ENCODE results near the gene OR2W1. TPM values are rescaled to one million over a fixed set of nuclear protein-coding genes. Genes with fewer than 3 reads are reported as not detected.

Gene OR2W1
- total RNA-seq: not detected
- not detected for polyA plus RNA-seq
- not detected for total RNA-seq

GRCh38 chr6:29045075-29045474 lies at the start of gene OR2W1:
TSS of gene OR2W1 (minus strand) at chr6:29045175. CDS start at chr6:29045175, 0 bp downstream.
- H3K27me3 Mint-ChIP-seq: peaks cover 46 to 74% (median 62%) of the 10 kb centered on the region in 5 donors
- no peaks in the 10 kb centered on the region for H3K4me1 ChIP-seq (ENCODE audit: control insufficient read depth in 2 of 2, insufficient read depth in 2 of 2, low read length in 2 of 2)
- no peak for DNase-seq
- ChIA-PET CTCF (no interaction called here), POLR2A (no interaction called here)
- no peaks in the 10 kb centered on the region for H3K36me3 ChIP-seq (ENCODE audit: control insufficient read depth in 2 of 3, insufficient read depth in 3 of 3, low read length in 3 of 3)
- no peak within 1 kb of the TSS for H3K4me3 ChIP-seq (ENCODE audit: low read length)
- H3K27ac ChIP-seq (ENCODE audit: low read depth, low read length): no peak within 1 kb of the TSS
- no peaks in the 10 kb centered on the region for H3K9me3 ChIP-seq (ENCODE audit: control insufficient read depth in 2 of 3, low read length in 3 of 3)
- no peak within 1 kb of the TSS for H3K4me3 Mint-ChIP-seq
- intact Hi-C loops (cut with micrococcal nuclease): no loop called here
- H3K27ac Mint-ChIP-seq: no peak within 1 kb of the TSS
- peaks cover 3 to 4% of the 10 kb centered on the region in 2 donors for H3K27me3 ChIP-seq (ENCODE audit: control insufficient read depth in 2 of 2, insufficient read depth in 2 of 2, low read length in 2 of 2)
- no peak for ATAC-seq
- H3K4me1 Mint-ChIP-seq: no peaks in the 10 kb centered on the region
- H3K9me3 Mint-ChIP-seq: peaks cover 0 to 17% (median 4%) of the 10 kb centered on the region in 11 donors
- H3K36me3 Mint-ChIP-seq: no peaks in the 10 kb centered on the region

DNA sequence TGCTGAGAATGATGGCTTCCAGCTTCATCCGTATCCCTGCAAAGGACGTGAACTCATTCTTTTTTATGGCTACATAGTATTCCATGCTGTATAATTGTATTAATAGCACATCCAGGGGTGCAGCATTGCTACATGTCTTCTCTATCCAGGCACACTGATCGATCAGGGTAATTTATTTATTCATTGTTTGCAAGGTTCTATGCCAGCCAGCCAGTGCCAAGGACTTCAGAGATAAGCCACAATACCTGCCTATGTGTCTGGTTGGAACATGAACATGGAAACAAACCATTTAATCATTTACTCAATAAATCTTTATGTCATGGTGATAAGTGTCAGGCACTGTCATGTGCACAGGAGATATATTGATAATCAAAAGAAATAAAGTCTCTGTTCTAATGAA lies 48.0 kb upstream of the OR2W1 start:
- Histone ChIP-seq H3K27me3 (ENCODE audit: control insufficient read depth in 2 of 2, insufficient read depth in 2 of 2, low read length in 2 of 2) (no peaks in the 10 kb centered on the region), H3K4me1 (ENCODE audit: control insufficient read depth in 2 of 2, insufficient read depth in 2 of 2, low read length in 2 of 2) (no peaks in the 10 kb centered on the region), H3K4me3 (ENCODE audit: low read length) (no peak overlapping the region), H3K9me3 (ENCODE audit: control insufficient read depth in 2 of 3, low read length in 3 of 3) (no peaks in the 10 kb centered on the region), H3K27ac (ENCODE audit: low read depth, low read length) (no peak overlapping the region), H3K36me3 (ENCODE audit: control insufficient read depth in 2 of 3, insufficient read depth in 3 of 3, low read length in 3 of 3) (no peaks in the 10 kb centered on the region)
- no peak overlapping the region for H3K27ac Mint-ChIP-seq
- intact Hi-C loops (cut with micrococcal nuclease): no loop called here
- H3K9me3 Mint-ChIP-seq: peaks cover 0 to 3% (median 0%) of the 10 kb centered on the region in 11 donors
- peaks cover 17 to 55% (median 34%) of the 10 kb centered on the region in 5 donors for H3K27me3 Mint-ChIP-seq
- ChIA-PET CTCF (no interaction called here), POLR2A (no interaction called here)
- H3K4me1 Mint-ChIP-seq: no peaks in the 10 kb centered on the region
- ATAC-seq (no peak), DNase-seq (no peak)
- no peaks in the 10 kb centered on the region for H3K36me3 Mint-ChIP-seq
- no peak overlapping the region for H3K4me3 Mint-ChIP-seq

GRCh38 chr6:29087213-29087612 lies 42.2 kb upstream of the OR2W1 start, which contains the start of gene OR2B3:
TSS of gene OR2B3 (minus strand) at chr6:29087313. CDS start at chr6:29087248, 65 bp downstream.
- Mint-ChIP-seq H3K4me3 (no peak within 1 kb of the TSS), H3K4me1 (peaks cover 0 to 2% (median 0%) of the 10 kb centered on the region in 7 donors), H3K27me3 (peaks cover 7 to 45% (median 43%) of the 10 kb centered on the region in 5 donors), H3K27ac (no peak within 1 kb of the TSS), H3K36me3 (peaks cover 0 to 4% (median 0%) of the 10 kb centered on the region in 5 donors), H3K9me3 (peaks cover 0 to 4% (median 0%) of the 10 kb centered on the region in 11 donors)
- intact Hi-C loops (cut with micrococcal nuclease): no loop called here
- DNase-seq (no peak), ATAC-seq (no peak)
- Histone ChIP-seq H3K4me1 (ENCODE audit: control insufficient read depth in 2 of 2, insufficient read depth in 2 of 2, low read length in 2 of 2) (no peaks in the 10 kb centered on the region), H3K36me3 (ENCODE audit: control insufficient read depth in 2 of 3, insufficient read depth in 3 of 3, low read length in 3 of 3) (no peaks in the 10 kb centered on the region), H3K27me3 (ENCODE audit: control insufficient read depth in 2 of 2, insufficient read depth in 2 of 2, low read length in 2 of 2) (no peaks in the 10 kb centered on the region), H3K9me3 (ENCODE audit: control insufficient read depth in 2 of 3, low read length in 3 of 3) (no peaks in the 10 kb centered on the region), H3K4me3 (ENCODE audit: low read length) (no peak within 1 kb of the TSS), H3K27ac (ENCODE audit: low read depth, low read length) (no peak within 1 kb of the TSS)
- ChIA-PET POLR2A (no interaction called here), CTCF (no interaction called here)

DNA sequence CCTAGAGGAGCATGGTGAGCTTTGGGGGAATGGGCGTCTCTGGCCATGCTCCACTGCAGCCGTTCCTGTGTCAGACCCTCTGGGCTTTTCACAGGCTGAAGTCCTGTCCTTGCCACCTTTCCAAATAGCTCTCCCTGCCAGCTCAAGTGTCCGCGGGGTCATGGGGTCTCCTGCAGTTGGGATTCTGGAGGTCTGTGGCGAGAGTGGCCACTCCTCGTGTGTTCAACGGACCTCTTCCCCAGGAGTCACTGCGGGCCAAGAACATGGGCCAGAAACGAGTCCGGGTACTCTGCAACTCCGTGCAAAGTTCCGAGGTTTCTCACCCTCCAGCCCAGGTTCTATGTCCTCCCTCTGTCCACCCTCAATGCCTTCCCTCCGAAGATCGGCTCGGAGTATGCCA lies 37.5 kb upstream of the OR2W1 start:
- Histone ChIP-seq H3K4me3 (ENCODE audit: low read length) (no peak overlapping the region), H3K36me3 (ENCODE audit: control insufficient read depth in 2 of 3, insufficient read depth in 3 of 3, low read length in 3 of 3) (no peaks in the 10 kb centered on the region), H3K4me1 (ENCODE audit: control insufficient read depth in 2 of 2, insufficient read depth in 2 of 2, low read length in 2 of 2) (no peaks in the 10 kb centered on the region), H3K27ac (ENCODE audit: low read depth, low read length) (no peak overlapping the region), H3K27me3 (ENCODE audit: control insufficient read depth in 2 of 2, insufficient read depth in 2 of 2, low read length in 2 of 2) (no peaks in the 10 kb centered on the region), H3K9me3 (ENCODE audit: control insufficient read depth in 2 of 3, low read length in 3 of 3) (no peaks in the 10 kb centered on the region)
- no peak for ATAC-seq
- Mint-ChIP-seq H3K4me3 (no peak overlapping the region), H3K4me1 (peaks cover 0 to 6% (median 4%) of the 10 kb centered on the region in 7 donors), H3K9me3 (peaks cover 0 to 4% (median 0%) of the 10 kb centered on the region in 11 donors), H3K27me3 (peaks cover 7 to 21% (median 20%) of the 10 kb centered on the region in 5 donors), H3K27ac (no peak overlapping the region), H3K36me3 (peaks cover 0 to 4% (median 0%) of the 10 kb centered on the region in 5 donors)
- DNase-seq: no peak
- intact Hi-C loops (cut with micrococcal nuclease): no loop called here
- POLR2A ChIA-PET: no interaction called here
- CTCF ChIA-PET: no interaction called here

DNA sequence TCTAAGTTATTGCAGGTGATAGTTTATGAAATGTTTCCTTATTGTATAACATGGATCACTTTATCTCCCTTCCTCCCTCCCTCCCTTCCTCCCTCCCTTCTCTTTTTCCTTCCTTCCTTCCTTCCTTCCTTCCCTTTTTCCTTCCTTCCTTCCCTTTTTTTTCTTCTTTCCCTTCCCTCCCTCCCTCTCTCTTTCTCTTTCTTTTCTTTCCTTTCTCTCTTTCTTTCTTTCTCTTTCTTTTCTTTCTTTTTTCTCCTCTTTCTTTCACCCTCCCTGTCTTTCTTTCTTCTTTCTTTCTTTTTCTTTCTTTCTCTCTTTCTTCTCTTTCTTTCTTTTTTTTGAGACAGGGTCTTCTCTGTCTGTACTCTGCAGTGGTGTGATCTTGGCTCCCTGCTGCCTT lies 36.3 kb upstream of the OR2W1 start:
- Mint-ChIP-seq H3K27ac (no peak overlapping the region), H3K4me1 (peaks cover 0 to 6% (median 4%) of the 10 kb centered on the region in 7 donors), H3K4me3 (no peak overlapping the region), H3K36me3 (peaks cover 0 to 4% (median 0%) of the 10 kb centered on the region in 5 donors), H3K27me3 (peaks cover under 1 to 16% (median 13%) of the 10 kb centered on the region in 5 donors), H3K9me3 (peaks cover 0 to 2% (median 0%) of the 10 kb centered on the region in 11 donors)
- Histone ChIP-seq H3K27ac (ENCODE audit: low read depth, low read length) (no peak overlapping the region), H3K4me1 (ENCODE audit: control insufficient read depth in 2 of 2, insufficient read depth in 2 of 2, low read length in 2 of 2) (no peaks in the 10 kb centered on the region), H3K27me3 (ENCODE audit: control insufficient read depth in 2 of 2, insufficient read depth in 2 of 2, low read length in 2 of 2) (no peaks in the 10 kb centered on the region), H3K36me3 (ENCODE audit: control insufficient read depth in 2 of 3, insufficient read depth in 3 of 3, low read length in 3 of 3) (no peaks in the 10 kb centered on the region), H3K9me3 (ENCODE audit: control insufficient read depth in 2 of 3, low read length in 3 of 3) (no peaks in the 10 kb centered on the region), H3K4me3 (ENCODE audit: low read length) (no peak overlapping the region)
- ATAC-seq (no peak), DNase-seq (no peak)
- CTCF ChIA-PET: interaction anchor here (0.6 kb wide), 1 partner anchor 552 kb away, joined by 3 read pairs; no protein-coding TSS in a partner anchor
- intact Hi-C loops (cut with micrococcal nuclease): no loop called here
- POLR2A ChIA-PET: no interaction called here

DNA sequence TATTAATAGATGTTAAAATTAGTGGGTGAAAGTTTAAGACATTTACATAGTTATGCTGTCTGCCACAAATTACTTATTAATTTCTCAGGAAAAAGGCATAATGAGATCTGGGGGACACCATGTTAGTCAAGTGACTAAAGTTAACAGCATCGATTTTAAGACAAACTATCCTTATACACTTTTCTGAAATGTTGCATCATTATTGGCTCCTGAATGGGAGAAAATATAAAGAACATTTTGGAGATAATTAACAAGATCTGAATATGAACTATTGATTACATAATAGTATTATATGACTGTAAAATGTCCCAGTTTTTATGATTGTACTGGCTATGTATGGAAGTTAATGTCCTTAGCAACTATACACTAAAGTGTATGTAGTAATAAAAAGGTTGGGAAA lies 34.2 kb upstream of the OR2W1 start:
- POLR2A ChIA-PET: no interaction called here
- ATAC-seq: no peak
- CTCF ChIA-PET: no interaction called here
- intact Hi-C loops (cut with micrococcal nuclease): no loop called here
- H3K4me3 Mint-ChIP-seq: no peak overlapping the region
- Histone ChIP-seq H3K4me3 (ENCODE audit: low read length) (no peak overlapping the region), H3K4me1 (ENCODE audit: control insufficient read depth in 2 of 2, insufficient read depth in 2 of 2, low read length in 2 of 2) (no peaks in the 10 kb centered on the region), H3K9me3 (ENCODE audit: control insufficient read depth in 2 of 3, low read length in 3 of 3) (no peaks in the 10 kb centered on the region), H3K36me3 (ENCODE audit: control insufficient read depth in 2 of 3, insufficient read depth in 3 of 3, low read length in 3 of 3) (no peaks in the 10 kb centered on the region), H3K27ac (ENCODE audit: low read depth, low read length) (no peak overlapping the region), H3K27me3 (ENCODE audit: control insufficient read depth in 2 of 2, insufficient read depth in 2 of 2, low read length in 2 of 2) (no peaks in the 10 kb centered on the region)
- H3K36me3 Mint-ChIP-seq: peaks cover 0 to 4% (median 0%) of the 10 kb centered on the region in 5 donors
- H3K4me1 Mint-ChIP-seq: peaks cover 0 to 6% (median 4%) of the 10 kb centered on the region in 7 donors
- no peak overlapping the region for H3K27ac Mint-ChIP-seq
- H3K27me3 Mint-ChIP-seq: peaks cover 5 to 14% (median 7%) of the 10 kb centered on the region in 5 donors
- DNase-seq: no peak
- H3K9me3 Mint-ChIP-seq: no peaks in the 10 kb centered on the region

Data from naive thymus-derived CD4-positive, alpha-beta T cell (primary cell).